HG03025 (cell line): Measurements from ENCODE around the gene ARPC5.
"Not testable (repeated sequence)": the region's sequence is repeated elsewhere in the genome, so short reads cannot be mapped to it uniquely, and the experiment has no call there.

Experiments
- ATAC-seq: cut with Tn5 transposase; IDR thresholded peaks from one replicate; pipeline ENCODE4 v1.9.1; 2021; ENCODE audit warnings: mild to moderate bottlenecking, moderate library complexity; ENCODE audit not compliant: unreplicated experiment, low FRiP score

ARPC5 gene

DNA sequence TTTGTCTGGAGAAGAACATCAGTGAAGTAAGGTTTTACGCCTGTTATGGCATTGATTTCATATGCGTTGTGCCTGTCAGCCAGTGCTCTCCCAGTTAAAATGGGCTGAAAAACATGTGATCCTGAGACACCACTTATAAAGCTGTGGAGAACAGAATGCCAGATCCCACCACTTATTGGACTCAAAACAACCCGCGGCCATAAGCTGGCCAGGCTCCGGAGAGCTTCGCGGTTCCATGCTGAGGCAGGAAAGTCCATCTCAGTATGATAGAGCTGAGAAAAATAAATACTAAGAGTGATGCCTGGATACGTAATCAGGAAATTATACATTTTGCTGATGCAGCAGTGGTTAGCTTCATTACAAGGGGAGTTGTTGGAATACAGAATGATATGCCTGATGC is 12.5 kb upstream of the ARPC5 start:
- ATAC-seq, result no peak

DNA sequence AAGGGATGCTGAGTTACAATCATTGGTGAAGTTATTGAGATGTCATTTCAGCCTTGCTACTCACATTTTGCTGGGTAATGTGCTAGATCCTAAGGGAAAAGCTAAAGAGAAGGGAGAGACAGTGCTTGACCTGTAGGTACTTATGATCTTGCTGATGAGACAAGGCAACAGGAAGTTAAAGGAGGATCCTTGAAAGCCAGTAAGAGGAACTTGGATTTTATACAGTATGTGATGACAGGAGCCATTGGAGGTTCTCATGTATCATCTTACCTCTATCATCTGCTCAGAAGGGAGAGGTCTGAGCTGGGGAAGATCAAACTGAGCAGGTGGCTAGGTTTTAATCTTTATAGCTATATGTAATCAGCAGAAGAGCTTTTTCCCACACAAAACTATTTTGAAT is 11.2 kb upstream of the ARPC5 start:
- no peak for ATAC-seq

DNA sequence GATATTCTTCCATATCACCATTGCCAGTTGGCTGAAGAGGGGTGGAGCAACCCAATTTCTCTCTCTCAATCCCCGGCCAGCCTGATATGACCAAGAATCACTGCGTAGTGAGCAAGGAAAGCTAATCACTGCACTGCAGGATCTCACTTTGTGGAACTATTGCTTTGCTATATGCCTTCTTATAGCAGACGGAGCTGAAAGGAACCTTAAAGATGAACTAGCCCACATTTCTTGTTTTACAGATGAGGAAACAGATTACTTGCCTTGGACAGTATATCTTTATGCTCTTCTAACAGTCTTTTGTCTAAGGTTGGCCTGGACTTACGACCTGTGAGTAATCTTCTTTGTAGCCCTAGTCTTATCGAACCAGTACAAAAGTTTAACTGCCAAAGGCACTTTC is 9.9 kb upstream of the ARPC5 start:
- no peak for ATAC-seq

DNA sequence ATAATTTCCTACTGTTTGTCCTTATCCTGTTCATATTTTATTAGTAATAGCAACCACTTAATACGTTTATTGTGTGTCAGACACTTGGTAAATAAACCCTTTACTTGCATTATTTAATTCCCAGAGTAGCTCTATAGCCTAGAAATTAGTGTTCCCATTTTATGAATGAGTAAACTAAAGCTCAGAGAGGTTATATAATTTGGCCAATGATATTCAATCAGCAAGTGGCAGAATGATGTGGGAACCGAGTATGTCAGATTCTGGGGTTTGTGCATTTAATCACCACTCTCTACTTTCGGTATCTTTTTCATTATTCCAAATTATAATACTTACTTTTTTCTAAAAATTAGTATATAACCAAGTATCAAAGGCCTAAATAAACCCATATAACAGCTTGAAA is 6.6 kb upstream of the ARPC5 start:
- no peak for ATAC-seq

DNA sequence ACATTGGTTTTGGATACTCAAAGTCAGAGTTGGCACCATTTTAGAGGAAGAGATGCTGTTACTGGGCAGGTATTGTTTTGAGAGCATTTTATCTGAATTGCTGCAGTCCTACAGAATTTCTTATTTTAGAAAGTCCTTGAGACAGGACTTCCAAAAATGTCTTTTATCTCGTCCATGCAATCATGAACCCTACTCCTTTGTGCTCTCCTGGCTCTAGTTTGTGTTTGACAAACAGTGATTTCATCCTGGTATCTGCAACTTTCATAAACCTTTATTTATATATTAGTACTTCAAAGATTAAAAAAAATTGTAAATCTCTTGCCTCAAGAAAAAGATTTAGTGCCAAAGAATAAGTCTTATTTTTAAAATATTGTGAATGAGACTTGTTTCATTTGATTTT is 4.6 kb upstream of the ARPC5 start:
- ATAC-seq, result no peak

DNA sequence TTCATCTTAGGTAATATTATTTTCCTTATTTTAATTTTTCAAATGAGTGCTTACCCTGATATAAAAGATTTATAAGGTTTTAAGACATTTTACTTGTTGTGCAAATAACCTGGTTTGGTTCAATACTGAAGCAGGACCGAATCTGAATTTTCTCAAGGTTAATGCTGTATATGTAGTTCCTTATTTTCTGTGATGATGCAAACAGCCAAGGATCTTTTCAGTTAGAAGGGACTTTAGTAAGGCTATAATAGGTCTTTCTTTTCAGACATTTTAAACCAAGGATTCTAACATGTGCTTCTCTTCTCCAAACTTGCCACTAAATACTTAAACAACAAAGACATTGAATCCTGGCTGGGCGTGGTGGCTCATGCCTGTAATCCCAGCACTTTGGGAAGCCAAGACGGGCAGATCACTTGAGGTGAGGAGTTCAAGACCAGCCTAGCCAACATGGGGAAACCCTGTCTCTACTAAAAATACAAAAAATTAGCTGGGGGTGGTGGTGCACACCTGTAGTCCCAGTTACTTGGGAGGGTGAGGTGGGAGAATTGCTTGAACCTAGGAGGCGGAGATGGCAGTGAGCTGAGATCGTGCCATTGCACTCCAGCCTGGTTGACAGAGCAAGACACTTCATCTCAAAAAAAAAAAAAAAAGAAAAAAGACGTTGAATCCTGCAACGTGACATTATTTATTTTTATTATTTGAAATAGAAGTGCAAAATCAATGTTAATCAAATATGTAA is 3.2 kb upstream of the ARPC5 start:
- no peak for ATAC-seq

DNA sequence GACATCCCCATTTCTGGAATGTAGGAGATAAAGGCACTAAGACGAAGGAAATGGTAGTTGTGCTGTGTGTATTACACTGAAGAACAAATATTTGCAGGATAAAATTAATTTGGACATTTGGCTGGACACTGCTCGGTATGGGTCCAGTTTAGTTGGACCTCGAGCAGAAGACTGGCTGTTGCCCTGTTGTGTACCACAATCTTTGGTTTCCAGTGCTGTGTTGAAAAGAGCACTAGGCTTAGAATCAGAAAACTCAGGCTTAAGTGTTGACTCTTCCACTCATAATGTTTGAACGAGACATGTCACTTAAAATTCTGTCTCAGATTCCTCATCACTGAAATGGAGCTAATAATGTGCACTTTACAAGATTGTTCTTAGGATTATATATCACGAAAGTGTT is 1.2 kb upstream of the ARPC5 start:
- ATAC-seq, result no peak

DNA sequence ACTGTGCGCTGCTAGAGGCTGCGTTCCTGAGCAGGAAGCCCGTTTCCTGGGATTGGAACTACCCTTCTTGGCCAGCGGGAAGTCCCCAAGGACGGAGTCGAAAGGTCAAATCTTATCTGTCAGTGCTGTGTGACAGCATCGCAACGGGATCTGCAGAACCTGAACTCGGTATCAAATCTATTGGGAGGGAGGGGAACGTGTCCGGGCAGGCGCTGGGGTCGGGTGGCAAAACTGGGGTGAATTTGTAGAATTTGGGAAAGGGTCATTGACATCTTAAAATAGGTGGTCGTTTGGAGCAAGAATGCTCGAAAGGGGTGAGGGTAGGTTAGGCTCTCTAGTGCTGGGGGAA is 725 bp upstream of the ARPC5 start:
- no peak for ATAC-seq

DNA sequence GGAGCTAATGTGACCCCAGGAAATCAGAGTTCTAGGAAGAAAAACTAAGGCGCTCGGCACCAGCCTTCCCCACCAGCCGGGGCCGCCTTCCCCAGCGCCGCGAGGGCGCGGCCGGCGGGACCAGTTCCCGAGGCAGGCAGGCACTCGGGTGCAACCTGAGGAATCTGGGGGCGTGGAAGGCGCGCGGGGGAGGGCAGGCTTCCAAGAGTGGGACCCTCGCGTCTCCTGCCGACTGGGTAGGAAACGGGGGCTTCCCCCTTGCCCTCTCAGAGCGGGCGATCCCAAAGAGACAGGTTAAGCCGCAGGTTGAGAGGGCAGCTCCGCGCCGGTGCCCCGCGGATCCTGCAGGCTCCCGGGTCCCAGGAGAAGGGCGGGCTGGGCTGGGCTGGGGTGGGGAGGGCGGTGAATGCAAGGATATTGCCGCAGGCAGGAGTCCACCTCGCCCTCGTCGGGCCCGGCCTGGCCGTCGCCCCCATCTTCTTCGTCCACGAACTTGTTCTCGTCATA is 431 bp downstream of the ARPC5 start:
- ATAC-seq, result no peak

DNA sequence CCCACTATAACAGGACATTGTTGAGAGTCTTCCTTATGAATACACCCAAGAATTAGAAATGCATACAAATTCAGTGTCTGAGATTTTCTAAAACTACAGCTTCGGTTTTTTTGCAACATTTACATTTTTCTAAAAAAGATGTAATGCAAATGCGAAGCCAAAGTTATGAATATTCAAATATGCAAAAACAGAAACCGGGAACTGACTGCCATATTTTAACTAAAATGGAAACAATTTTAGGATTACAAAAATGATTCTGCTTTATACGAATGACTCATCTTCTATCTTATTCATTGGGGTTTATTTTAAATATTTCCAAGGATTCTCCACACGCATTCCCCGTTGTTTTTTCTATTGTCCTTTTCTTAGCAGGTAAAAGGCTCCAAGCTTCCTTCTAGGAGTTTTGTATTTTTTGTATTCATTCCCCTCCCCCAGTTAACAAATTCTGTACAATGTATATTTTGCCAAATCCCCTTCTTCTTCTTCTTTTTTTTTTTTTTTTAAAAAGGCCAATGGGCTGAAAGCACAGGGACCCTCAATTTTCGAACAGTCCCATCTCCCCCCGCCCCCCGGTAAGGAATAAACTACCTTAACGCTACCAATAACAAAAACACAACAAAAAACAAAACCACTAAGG is 1.0 kb downstream of the ARPC5 start:
- ATAC-seq, result no peak

DNA sequence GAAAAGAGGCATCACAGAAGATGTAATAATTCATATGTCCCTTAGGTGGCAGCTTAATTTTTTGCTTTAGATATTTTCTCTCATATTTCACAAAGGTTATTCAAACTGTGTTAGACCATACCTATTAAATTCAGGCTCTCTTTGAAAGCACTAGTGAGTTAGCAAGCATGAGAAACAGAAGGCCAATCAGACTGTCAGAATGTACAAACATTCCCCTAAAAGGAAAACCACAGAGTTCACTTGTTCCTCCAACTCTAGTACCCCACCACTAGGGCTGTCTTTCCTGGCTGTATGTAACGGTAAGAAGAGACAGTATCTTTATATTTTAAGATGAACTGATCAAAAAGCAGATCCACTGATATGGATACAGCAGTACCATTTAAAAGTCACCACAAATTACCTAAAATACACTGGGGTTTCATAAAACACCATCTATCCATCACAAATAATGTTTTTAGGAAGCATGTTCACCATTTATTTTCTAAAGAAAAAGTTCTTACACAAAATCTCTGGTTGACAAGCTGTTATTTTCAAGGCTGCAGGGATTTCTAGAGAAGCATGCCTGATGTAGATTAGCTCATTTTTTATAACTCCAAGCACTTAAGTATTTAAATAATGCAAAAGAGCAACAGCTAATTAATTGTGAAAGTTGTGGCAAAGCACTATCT is 1.8 kb downstream of the ARPC5 start:
- ATAC-seq, result no peak

DNA sequence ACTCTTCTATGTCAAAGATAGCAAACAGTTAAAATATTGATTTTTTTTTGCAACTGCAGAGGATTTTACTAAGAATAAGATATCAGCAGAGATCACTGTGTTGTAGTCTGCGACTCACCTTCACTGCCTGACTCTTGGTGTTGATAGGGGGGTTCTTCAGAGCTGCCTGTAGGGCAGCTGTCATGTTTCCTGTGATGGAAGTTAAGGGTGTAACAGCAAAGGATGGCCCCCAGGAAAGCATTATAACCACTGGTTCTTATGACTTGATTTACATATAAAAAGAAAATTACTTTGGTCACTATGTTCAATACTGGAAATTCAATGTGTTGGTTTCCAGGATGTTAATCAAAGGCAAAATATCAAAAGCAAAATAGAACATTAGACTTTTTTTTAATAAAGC is 2.6 kb downstream of the ARPC5 start:
- no peak for ATAC-seq

DNA sequence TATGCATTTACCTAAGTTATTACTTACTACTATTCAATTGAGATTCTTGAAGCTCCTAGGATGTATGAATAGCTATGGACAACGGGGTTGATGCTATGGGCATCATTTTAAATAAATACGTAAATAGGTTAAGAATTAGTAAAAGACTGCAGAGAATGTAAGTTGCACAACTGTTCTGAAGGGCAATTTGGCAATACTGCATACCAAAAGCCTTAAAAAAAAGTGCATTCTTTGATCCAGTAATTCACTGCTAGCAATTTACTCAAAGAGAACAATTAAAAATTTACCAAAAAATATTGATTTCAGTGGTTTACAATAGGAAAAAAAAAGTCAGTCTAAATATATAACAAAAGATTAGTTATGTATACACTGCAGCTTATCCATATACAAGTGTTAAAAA is 3.5 kb downstream of the ARPC5 start:
- ATAC-seq, result no peak

DNA sequence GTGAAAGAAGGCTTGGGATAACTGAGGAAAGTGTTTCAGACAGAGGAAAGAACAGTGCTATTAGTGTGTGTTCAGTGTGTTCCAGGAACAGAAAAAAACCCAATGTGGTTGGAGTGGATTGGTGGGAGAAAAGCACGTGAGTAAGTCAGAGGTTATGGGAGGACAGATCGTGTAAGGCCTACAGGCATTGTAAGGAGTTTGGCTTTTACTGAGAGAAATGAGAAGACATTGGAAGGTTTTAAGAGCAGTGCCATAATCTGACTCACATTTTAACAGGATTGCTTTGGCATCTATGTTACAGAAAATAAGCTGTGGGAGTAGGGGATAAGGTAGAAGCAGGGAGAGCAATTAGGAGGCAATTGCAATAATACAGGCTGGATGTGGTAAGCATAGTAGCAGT is 4.8 kb downstream of the ARPC5 start:
- no peak for ATAC-seq

DNA sequence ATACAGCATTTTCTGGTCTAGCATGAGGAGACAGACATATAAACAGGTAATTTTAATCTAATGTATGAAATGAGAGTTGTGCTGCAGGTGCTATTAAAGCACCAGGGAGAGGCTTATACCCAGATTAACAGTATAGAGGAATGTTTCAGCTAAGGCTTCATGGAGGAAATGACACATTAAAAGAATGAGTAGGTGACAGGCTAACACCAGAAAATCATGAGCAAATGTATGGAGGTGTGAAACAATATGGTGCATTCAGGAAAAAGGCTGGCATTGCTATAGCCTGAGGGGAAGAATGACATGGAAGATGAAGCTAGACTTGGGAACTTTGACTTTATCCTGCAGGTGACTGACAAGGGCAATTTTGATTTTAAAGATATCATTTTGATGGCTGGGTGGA is 7.0 kb downstream of the ARPC5 start:
- ATAC-seq, result no peak

DNA sequence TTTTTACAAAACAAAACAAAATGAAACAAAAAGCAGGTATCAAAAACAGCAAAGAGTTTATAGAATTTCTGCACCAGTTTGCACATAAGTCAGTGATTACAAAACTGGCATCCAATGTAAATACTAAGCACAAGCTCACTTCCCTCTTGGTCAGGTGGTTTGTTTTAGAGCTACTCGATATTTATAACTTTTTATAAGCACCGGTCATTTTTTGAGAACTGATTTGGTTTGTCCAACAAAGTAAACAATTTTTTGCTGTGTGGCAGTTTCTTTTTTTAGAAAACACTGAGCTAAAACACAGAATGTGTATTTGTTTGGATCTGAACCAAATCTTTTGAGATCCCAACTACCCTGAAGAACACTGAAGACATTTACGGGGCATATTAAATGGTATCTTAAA is 9.3 kb downstream of the ARPC5 start:
- not testable (repeated sequence) for ATAC-seq

DNA sequence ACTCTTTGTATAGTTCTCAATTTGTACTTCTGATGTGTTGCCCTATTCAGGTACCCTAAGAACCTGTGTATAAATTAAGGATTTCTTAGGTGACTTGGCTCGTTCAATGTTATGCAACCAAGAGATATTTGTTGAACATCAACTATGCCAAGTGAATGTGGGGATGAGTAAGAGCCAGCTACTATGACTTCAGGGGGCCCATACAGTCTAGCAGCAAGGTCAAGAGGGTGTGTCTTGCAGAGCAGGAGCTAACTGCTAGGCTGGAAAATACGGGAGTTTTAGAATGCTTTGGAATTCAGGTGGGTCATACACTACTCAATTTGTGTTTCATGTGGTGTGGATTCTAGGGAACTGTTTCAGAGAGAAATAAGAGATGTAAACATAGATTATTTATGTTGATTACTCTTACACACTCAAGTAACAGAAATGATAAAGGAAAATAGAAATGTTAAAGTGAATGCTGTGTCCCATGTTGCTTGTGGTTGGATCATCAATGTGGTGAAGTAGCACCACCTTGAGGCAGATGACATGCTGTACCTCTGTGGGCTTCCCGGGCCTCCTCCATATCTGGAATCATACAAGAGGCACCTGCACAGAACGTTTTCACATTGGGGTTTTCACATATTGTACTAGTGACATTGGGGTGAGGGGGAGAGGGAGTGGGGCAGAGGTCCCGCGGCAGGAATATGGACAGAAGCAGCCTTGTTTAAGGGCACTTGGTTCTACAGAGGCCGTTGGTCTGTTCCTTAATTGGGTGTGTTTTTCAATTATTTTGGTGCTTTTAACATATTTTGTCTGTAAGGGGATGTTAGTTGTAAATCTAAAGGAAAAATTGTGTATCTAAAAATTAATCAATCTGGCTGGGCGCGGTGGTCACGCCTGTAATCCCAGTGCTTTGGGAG is 12.4 kb downstream of the ARPC5 start:
- ATAC-seq, result no peak

DNA sequence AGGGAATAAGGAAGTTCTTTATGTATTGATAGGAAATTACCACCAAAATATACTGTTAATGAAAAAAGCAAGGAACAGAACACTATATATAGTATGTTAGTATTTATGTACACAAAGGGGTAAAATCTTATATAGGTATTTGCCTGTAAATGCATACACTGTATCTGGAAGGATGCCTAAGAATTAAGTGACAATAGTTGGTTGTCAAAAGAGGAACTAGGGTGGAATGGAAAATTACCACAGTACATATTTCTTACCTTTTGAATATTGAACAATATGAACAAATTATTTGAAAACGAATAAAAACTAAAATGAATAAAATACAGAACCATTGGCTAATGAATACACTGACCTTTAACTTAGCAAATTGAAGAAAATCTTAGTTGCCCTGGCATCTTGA is 13.6 kb downstream of the ARPC5 start:
- no peak for ATAC-seq

DNA sequence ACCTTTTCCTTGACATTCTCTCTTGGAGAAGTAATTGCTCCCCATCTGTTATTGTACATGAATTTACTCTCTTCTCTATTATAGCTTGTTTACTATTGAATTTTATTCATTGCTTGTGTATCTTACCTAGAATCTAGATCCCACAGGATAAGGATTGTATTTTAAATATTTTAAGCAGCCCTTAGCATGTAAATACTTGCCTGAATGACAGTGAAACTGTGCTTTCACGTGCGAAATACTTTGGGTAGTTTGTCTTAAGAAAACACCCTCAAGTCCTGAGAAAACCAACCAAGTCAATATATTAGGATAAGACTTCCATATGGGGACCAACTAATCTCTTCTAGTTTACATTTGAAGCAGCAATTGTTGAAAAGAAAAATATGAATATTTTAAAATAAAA is 15.3 kb downstream of the ARPC5 start:
- no peak for ATAC-seq

DNA sequence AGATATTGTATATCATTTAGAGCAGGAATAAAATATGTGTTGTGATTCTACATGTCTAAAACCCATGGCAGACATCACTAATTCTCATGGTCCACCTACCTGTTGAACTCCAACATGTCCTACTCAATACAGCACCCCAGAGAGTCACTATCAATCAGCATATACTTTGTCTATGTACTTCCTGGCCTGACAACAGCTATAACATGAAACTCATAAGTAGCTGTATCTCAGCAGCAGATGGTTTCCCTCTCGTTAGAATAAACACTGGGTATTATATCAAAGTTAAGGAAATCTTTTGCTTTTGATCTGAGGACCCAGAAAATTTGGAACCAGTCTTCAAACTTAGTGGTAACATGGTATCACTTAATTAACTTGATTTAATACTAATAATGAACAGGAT is 15.8 kb downstream of the ARPC5 start:
- ATAC-seq, result no peak

DNA sequence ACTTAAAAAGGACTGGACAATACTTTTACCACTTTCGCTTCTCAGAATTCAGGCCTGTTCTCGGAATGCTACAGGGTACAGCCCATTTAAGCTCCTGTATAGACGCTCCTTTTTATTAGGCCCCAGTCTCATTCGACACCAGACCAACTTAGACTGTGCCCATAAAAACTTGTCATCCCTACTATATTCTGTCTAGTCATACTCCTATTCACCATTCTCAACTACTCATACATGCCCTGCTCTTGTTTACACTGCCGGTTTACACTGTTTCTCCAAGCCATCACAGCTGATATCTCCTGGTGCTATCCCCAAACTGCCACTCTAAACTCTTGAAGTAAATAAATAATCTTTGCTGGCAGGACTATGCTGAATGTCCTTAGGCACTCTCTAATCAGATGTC is 17.4 kb downstream of the ARPC5 start:
- not testable (repeated sequence) for ATAC-seq
